Ureter (tissue), 1 donor: ENCODE data around the gene KRTAP2-3. TPM values are rescaled to one million over a fixed set of nuclear protein-coding genes. Genes with fewer than 3 reads are reported as not detected.
"Not testable (repeated sequence)": the region's sequence is repeated elsewhere in the genome, so short reads cannot be mapped to it uniquely, and the experiment has no call there.

Experiments used
- DNase-seq: peaks from one replicate; pipeline ENCODE4 v3.0.0-alpha.2; 2020; ENCODE audit warnings: low spot score
- total RNA-seq: library from RNA; stranded (reverse); gene quantifications from one replicate; pipeline ENCODE4 v1.2.4, GENCODE V29; 2023
- donor health status: DM: yes; HTN: yes; CAD: no.

The KRTAP2-3 gene, protein sequence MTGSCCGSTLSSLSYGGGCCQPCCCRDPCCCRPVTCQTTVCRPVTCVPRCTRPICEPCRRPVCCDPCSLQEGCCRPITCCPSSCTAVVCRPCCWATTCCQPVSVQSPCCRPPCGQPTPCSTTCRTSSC
- total RNA-seq, result not detected

DNA sequence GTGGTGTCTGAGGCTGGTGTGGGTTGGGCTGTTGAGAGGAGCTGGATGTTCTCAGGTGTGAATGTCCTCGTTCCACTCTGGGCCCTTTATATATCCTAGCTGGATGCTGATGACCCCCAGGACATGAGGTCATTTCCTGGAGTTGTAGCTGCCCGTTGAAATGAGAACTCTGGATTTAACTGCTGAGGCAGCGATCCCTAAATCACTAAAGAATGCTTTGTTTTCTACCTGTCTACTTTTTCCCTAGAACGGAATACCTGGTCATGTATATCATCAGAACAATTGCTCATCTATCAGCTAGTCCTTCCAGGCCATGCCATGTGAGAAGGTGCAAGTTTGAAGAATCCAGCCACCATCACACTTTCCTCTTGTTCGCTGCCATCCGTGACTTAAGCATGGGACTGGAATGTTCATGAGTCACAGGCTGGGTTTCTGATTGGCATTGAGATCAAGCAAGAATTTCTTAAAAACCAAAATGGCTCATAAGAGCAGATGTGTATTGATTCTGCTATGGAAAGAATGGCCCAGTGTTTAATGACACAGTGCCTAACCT is at the start of gene KRTAP2-3:
KRTAP2-3 (minus strand) TSS at position 63 of the 553 bp plus-strand sequence. CDS start 64 bp downstream, outside the sequence.
- no peak for DNase-seq

DNA sequence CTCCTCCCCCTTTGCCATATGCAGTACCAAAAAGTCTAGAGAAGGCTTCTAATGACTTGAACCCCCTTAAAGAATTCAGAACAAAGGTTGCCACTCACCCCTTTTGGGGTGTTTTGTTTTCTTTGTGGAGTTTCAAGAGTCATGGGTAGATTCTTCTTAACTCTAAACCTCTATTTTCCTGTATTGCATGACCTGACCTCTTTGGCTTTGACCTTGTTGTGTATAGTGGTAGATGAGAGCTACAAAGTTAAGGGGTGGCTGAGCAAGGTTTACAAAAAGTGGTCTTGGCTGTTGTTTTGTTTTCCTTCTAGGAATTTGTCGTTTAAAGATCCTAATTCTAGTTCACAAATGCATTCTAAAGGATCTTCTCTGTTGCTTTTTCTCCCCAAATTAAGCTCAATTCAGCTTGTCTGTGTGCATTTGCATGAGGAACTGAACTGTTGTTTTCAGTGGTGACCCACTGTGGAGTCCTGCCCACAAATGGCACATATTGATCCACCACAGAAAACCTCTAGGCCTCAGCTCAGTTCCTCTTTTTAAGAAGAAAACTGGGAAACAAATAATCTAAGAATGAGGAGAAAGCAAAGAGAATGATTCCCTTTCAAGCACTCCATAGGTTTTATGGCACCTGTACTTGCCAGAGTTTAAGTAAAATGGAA is 48.9 kb upstream of the KRTAP2-3 start:
- DNase-seq, result not testable (repeated sequence)

DNA sequence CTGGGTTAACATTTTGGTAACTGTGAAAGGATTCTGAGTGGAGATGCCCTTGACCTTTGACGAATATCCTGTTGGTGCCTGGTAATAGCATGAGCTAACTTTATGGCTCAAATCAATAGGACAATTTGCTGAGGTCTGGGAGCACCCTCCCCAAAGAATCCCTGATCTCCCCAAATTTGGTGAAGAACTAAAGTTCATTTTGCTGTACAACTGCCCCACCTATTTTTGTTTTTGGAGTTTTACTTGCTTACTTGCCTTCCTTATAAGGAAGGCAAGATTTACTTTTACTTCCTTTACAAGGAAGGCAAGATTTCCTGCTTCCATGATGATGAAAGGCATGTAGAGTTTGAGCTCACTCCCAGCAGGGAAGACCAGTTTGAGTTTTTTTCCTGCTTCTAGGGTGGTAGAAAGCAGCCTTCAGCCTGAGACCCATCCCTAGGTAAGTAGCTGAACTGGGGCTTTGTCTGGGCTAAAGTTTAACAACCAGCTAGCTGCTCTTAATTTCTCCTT is 48.1 kb upstream of the KRTAP2-3 start:
- no peak for DNase-seq

DNA sequence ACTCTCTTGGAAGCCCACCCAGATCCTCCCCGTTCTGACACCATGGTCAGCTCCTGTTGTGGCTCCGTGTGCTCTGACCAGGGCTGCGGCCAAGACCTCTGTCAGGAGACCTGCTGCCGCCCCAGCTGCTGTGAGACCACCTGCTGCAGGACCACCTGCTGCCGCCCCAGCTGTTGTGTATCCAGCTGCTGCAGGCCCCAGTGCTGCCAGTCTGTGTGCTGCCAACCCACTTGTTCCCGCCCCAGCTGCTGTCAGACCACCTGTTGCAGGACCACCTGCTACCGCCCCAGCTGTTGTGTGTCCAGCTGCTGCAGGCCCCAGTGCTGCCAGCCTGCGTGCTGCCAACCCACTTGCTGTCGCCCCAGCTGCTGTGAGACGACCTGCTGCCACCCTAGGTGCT is 45.4 kb upstream of the KRTAP2-3 start, which contains the start of gene KRTAP4-9:
KRTAP4-9 (plus strand) TSS at position 43 of the 400 bp plus-strand sequence; CDS start at position 43, 0 bp downstream.
- not testable (repeated sequence) for DNase-seq

DNA sequence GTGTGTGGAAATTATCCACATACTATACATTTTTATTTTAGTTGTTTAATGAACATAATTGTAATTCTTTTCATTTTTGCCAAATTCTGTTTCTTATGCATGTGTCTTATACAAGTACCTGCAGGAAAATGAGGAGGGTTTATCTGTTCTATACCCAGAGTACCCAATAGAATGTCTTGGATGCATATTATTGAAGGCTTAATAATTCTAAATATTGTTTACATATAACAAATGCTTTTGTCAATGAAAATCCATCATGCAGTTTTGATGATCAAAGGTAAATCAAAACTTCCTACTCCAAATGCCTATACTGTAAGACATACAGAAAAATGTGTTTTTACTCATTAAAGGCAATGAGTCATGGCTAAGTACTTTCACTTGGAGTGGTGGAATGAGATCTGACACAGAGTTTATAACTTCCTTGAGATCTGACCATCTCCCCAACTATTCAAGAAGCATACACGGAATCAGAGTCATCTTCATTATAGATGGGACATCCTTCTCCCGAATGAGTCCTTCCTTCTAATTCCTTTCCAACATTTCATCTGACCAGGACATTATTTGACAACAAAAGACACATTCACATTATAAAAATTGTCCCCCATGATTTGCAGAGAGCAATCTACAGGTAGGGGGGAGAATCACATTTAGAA is 44.6 kb upstream of the KRTAP2-3 start:
- DNase-seq, result not testable (repeated sequence)

DNA sequence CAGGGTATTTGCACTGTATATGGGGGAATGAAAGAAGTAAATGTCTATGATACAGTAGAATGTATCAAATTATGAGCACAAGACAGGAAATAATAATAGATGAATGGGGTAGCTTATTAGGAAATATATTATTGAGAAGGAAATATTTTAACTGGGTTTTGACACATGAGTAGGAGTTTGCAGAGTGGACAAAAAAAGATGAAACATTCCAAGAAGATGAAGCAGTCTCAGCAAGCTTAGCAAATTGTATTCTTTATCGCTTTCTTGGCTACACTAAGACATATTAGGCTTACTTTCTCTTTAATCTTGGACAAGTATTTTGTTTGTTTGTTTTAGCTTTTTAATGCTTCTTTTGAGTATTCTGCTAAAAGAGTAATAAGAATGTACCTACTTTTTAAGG is 44.0 kb upstream of the KRTAP2-3 start:
- no peak for DNase-seq

DNA sequence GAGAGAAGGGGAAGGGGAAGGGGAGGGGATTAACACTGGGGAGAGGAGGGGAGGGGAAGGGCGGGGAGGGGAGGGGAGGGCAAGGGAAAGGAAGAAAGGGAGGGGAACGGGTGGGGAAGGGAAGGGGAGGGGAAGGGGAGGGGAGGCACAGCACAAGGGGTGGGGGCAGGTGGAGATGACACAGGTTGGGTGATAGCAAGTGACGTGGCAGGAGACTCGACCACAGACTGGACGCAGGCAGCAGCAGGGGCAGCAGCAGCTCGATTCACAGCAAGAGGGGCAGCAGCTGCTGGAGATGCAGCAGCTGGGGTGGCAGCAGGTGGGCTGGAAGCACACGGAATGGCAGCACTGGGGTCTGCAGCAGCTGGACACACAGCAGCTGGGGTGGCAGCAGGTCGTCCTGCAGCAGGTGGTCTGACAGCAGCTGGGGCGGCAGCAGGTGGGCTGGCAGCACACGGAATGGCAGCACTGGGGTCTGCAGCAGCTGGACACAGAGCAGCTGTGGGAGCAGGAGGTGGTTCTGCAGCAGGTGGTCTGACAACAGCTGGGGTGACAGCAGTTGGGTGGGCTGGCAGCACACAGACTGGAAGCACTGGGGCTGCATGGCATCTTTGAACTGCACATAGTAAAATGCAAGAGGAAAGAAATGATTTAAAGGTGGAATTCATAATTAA is 41.8 kb upstream of the KRTAP2-3 start, which contains the start of gene KRTAP4-16:
KRTAP4-16 (minus strand) TSS at position 624 of the 674 bp plus-strand sequence; CDS start at position 624, 0 bp downstream.
- DNase-seq, result no peak

DNA sequence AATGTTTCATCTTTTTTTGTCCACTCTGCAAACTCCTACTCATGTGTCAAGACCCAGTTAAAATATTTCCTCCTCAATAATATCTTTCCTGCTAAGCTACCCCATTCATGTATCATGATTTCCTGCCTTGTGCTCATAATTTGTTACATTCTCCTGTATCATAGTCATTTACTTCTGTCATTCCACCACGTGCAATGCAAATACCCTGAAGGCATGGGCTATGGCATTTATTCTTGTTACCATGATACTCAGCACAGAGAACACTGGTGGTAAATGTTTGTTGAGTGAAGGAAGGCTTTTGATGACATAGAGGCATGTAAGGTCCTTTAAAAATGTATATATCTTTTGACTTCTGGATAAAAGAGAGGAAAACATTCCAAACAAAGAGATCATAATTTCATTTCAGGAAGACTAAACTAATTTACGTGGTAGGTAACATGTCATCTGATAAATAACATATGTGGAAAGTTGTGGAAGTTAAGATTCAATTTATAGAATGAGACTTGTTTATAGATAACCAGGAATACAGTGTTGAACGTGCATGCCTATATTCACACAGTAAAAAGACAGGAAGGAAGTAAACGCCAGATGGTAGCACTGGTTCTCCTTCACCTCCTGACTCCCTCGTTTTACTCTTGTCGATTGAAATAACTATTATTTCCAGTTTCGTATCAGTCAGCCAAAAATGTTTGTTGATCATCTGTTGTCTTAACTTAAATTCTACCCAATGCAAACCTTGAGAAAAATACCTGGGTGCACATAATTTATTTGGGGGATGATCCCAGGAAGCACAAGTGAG is 40.0 kb upstream of the KRTAP2-3 start:
- DNase-seq, result not testable (repeated sequence)

DNA sequence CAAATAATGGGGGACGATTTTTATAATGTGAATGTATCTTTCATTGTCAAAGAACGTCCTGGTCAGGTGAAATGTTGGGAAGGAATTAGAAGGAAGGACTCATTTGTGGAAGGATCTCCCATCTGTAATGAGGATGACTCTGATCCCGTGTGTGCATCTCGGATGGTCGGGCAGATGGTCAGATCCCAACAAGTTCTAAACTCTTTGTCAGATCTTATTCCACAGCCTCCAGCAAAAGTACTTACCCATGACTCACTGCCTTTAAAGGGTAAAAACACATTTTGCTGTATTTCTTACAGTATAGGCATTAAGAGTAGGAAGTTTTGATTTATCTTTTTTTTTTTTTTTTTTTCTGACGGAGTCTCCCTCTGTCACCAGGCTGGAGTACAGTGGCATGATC is 38.6 kb upstream of the KRTAP2-3 start:
- no peak for DNase-seq

DNA sequence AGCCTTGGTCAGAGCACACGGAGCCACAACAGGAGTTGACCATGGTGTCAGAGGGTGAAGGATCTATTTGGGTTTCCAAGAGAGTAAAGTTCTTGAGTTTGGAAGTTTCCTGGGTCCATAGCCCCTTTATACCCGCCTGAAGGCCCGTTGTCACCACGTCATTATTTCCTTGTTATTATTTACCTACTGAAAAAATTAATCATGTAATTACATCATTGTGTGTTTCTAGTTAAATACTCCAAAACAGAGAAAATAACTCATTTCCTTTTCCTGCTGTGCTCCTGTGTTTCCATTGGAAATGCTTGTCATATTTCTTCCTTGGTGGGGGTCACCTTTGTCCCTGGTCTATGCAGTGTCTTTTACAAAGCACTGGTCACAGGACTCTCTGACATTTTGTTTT is 38.1 kb upstream of the KRTAP2-3 start, which contains the start of gene KRTAP4-8:
KRTAP4-8 (minus strand) TSS at position 101 of the 400 bp plus-strand sequence; CDS start at position 43, 58 bp downstream.
- DNase-seq, result no peak

DNA sequence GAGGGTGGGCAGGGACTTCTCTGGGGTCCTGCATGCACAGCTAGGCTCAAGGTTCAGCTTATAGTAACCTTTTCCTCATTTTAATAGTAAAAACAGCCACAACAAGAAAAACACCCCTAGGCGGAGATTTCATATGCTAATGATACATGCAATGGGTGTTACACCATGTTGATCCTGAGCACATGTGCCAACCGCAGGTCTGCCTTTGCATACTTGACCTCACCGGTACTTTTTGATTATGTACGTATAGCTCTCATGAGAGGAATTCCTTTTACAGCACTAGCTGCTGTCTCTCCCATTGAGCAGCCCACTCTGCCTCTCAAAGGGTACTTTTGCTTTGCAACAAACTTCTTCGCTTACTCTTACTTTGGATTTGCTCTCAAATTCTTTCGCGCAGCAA is 36.1 kb upstream of the KRTAP2-3 start:
- no peak for DNase-seq

DNA sequence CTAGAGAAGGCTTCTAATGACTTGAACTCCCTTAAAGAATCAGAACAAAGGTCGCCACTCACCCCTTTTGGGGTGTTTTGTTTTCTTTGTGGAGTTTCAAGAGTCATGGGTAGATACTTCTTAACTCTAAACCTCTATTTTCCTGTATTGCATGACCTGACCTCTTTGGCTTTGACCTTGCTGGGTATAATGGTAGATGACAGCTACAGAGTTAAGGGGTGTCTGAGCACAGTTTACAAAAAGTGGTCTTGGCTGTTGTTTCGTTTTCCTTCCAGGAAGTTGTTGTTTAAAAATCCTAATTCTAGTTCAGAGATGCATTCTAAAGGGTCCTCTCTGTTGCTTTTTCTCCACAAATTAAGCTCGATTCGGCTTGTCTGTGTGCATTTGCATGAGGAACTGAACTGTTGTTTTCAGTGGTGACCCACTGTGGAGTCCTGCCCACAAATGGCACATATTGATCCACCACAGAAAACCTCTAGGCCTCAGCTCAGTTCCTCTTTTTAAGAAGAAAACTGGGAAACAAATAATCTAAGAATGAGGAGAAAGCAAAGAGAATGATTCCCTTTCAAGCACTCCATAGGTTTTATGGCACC is 28.9 kb upstream of the KRTAP2-3 start:
- DNase-seq, result not testable (repeated sequence)

DNA sequence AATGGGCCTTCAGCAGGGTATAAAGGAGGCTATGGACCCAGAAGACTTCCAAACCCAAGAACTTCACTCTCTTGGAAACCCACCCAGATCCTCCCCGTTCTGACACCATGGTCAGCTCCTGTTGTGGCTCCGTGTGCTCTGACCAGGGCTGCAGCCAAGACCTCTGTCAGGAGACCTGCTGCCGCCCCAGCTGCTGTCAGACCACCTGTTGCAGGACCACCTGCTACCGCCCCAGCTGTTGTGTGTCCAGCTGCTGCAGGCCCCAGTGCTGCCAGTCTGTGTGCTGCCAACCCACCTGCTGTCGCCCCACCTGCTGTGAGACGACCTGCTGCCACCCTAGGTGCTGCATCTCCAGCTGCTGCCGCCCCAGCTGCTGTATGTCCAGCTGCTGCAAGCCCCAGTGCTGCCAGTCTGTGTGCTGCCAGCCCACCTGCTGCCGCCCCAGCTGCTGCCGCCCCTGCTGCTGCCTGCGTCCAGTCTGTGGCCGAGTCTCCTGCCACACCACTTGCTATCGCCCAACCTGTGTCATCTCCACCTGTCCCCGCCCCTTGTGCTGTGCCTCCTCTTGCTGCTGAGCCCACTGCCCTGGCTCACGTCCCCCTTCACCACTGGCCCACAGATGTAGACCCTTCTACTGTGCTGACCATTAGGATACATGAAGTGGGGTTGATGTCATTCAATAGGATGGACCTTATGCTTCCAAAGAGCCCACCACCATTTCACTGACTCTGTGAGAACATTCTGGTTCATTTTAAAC is 24.4 kb upstream of the KRTAP2-3 start, which contains the start of gene KRTAP4-7:
KRTAP4-7 (plus strand) TSS at position 51 of the 757 bp plus-strand sequence; CDS start at position 108, 57 bp downstream.
- DNase-seq, result not testable (repeated sequence)

DNA sequence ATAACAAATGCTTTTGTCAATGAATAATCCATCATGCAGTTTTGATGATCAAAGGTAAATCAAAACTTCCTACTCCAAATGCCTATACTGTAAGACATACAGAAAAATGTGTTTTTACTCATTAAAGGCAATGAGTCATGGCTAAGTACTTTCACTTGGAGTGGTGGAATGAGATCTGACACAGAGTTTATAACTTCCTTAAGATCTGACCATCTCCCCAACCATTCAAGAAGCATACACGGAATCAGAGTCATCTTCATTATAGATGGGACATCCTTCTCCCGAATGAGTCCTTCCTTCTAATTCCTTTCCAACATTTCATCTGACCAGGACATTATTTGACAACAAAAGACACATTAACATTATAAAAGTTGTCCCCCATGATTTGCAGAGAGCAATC is 23.5 kb upstream of the KRTAP2-3 start:
- not testable (repeated sequence) for DNase-seq

DNA sequence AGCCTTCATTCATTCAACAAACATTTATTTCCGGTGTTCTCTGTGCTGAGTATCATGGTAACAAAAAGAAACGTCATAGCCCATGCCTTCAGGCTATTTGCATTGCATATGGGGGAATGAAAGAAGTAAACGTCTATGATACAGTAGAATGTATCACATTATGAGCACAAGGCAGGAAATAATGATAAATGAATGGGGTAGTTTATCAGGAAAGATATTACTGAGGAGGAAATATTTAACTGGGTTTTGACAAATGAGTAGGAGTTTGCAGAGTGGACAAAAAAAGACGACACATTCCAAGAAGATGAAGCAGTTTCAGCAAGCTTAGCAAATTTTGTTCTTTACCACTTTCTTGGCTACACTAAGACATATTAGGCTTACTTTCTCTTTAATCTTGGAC is 22.7 kb upstream of the KRTAP2-3 start:
- DNase-seq, result no peak

DNA sequence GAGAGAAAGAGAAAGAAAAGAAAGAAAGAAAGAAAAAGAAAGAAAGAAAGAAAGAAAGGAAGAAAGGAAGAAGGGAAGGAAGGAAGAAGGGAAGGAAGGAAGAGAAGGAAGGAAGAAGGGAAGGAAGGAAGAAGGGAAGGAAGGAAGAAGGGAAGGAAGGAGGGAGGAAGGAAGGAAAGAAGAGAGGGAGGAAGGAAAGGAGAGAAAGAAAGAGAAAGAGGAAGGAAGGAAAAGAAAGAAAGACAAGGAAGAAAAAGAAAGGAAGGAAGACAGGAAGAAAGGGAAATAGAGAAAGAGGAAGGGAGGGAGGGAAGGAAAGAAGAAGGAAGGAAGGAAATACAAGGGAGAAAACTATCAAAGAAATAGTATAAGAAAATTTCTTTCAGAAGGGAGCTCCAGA is 16.9 kb upstream of the KRTAP2-3 start:
- DNase-seq, result no peak

DNA sequence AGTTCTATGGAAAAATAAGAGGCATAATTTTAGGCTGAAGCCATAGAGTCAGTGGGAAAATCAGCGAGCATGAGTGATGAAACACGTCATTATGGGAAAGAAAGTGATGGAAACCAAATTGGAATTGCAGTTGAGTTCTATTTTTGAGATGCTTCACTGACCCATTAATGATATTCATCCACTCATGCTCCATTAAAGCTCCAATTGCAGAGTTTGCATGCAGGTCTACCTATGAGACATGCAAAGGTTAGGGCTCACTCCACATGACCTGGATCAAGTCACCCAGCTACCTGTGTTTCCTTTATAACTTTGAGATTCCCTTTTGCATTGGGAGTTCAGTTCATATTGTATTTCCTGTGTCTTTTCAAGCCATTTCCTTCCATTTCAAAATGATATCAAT is 13.8 kb upstream of the KRTAP2-3 start:
- no peak for DNase-seq

DNA sequence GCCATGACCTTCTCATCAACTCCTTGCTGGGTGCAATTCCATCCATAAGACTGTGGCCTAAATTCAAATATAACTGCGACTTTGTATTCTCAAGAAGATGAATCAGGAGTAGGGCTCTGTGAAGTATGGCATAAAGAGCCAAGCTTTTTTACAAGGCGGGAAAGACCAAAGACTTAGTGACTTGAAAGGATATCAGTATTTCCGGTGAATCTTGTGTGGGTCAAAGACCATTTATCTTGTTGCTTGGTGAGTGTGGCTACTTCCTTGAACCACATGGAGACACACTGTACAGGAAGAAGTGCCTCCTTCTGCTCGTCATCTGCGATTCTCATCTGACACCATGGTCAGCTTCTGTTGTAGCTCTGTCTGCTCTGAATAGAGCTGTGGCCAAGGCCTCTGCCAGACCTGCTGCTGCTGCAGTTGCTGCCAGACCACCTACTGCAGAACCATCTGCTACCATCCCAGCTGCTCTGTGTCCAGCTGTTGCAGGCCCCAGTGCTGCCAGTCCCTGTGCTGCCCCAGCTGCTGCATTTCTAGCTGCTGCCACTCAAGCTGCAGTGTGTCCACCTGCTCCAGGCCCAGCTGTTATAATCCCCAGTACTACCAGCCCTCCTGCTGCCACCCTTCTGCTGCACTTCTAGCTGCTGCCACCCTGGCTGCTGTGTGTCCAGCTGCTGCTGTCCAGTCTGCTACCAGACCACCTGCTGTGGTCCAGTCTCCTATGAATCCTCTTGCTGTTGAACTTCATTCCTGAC is 11.9 kb upstream of the KRTAP2-3 start:
- DNase-seq, result no peak

DNA sequence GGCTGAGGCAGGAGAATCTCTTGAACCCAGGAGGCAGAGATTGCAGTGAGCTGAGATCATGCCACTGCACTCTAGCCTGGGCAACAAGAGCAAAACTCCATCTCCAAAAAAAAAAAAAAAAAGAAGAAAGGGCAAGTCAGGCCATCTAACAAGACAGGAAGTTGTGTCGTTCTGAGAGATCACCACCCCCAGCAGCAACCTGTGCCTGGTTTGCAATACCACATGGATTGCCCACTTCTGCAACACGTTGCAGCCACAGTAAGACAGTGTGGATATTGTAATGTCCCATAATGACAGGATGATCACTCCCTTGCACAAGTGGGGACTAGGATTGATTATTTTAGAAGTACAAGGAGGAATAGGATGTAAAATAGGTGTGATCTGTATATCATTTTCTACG is 9.1 kb upstream of the KRTAP2-3 start:
- no peak for DNase-seq
